ENCODE data around the gene ITPR1. TPM values are rescaled to one million over a fixed set of nuclear protein-coding genes. Genes with fewer than 3 reads are reported as not detected.

The ITPR1 gene
- total RNA-seq, 1 experiment from 2014 or later = 8.7 TPM

GRCh38 chr3:4644951-4645350 is 151.8 kb downstream of the ITPR1 start:
- BruUV-seq (replicated peaks) = no TSS peak
- H3K4me3 ChIP-seq (ENCODE audit: low read depth in 2 of 2, low read length in 2 of 2) = no peak overlapping the region
- no peaks in the 10 kb centered on the region for H3K36me3 ChIP-seq (ENCODE audit: control insufficient read depth, insufficient read depth, low read length)
- POLR2A ChIA-PET = no interaction called here
- CTCF ChIA-PET = no interaction called here
- H3K9me3 ChIP-seq (ENCODE audit: control insufficient read depth, insufficient read depth, low read depth, low read length) = no peaks in the 10 kb centered on the region
- in situ Hi-C loops (cut with HindIII; ENCODE audit: low pct_unique_long_range_greater_than_20kb, low sequenced_read_pairs) = no loop called here
- ATAC-seq = no peak
- no peak overlapping the region for H3K27ac ChIP-seq (ENCODE audit: low read length)
- TF ChIP-seq SIN3A (IDR thresholded peaks at IDR 0.05; ENCODE audit: borderline replicate concordance, insufficient read depth, low read depth, low read length) = no peak
- TF ChIP-seq REST (IDR thresholded peaks at IDR 0.05; ENCODE audit: insufficient read depth in 1 of 2, low read depth in 2 of 2, low read length in 1 of 2) = no peak
- no peak for TF ChIP-seq POLR2AphosphoS5 (IDR thresholded peaks at IDR 0.05; ENCODE audit: low read depth, low read length)
- no peak for TF ChIP-seq TCF7L2 (IDR thresholded peaks at IDR 0.05; ENCODE audit: low read depth, low read length)
- no peak for TF ChIP-seq CTCF (IDR thresholded peaks at IDR 0.05)
- H3K4me1 ChIP-seq (ENCODE audit: control insufficient read depth, insufficient read depth, low read length) = no peaks in the 10 kb centered on the region
- no peak for DNase-seq (ENCODE audit: low read depth, low spot score)
- intact Hi-C loops (cut with micrococcal nuclease; ENCODE audit: unreplicated experiment) = no loop called here
- no peaks in the 10 kb centered on the region for H3K27me3 ChIP-seq (ENCODE audit: control insufficient read depth, insufficient read depth, low read length)

- intact Hi-C loops (cut with micrococcal nuclease; ENCODE audit: unreplicated experiment) = no loop called here
- Histone ChIP-seq H3K27ac (ENCODE audit: low read length) (no peak overlapping the region), H3K27me3 (ENCODE audit: control insufficient read depth, insufficient read depth, low read length) (no peaks in the 10 kb centered on the region), H3K4me1 (ENCODE audit: control insufficient read depth, insufficient read depth, low read length) (no peaks in the 10 kb centered on the region), H3K9me3 (ENCODE audit: control insufficient read depth, insufficient read depth, low read depth, low read length) (no peaks in the 10 kb centered on the region), H3K36me3 (ENCODE audit: control insufficient read depth, insufficient read depth, low read length) (no peaks in the 10 kb centered on the region), H3K4me3 (ENCODE audit: low read depth in 2 of 2, low read length in 2 of 2) (no peak overlapping the region)
- ATAC-seq (no peak), DNase-seq (ENCODE audit: low read depth, low spot score) (no peak)
- in situ Hi-C loops (cut with HindIII; ENCODE audit: low pct_unique_long_range_greater_than_20kb, low sequenced_read_pairs) = no loop called here
- no TSS peak for BruUV-seq (replicated peaks)
- CTCF ChIA-PET = no interaction called here
- POLR2A ChIA-PET = no interaction called here
- TF ChIP-seq REST (IDR thresholded peaks at IDR 0.05; ENCODE audit: insufficient read depth in 1 of 2, low read depth in 2 of 2, low read length in 1 of 2) = no peak
- TF ChIP-seq POLR2AphosphoS5 (IDR thresholded peaks at IDR 0.05; ENCODE audit: low read depth, low read length) = no peak
- TF ChIP-seq SIN3A (IDR thresholded peaks at IDR 0.05; ENCODE audit: borderline replicate concordance, insufficient read depth, low read depth, low read length) = no peak
- TF ChIP-seq TCF7L2 (IDR thresholded peaks at IDR 0.05; ENCODE audit: low read depth, low read length) = no peak
Measured at GRCh38 chr3:4645468-4645867, 152.3 kb downstream of the ITPR1 start.

All from Panc1 (cell line).